ENCODE data around the gene HLCS. TPM values are rescaled to one million over a fixed set of nuclear protein-coding genes. Genes with fewer than 3 reads are reported as not detected.

Gene HLCS
- total and polyA plus RNA-seq, 2 of the 4 experiments (the other 2 are of a cell fraction) = 10.6 to 21.0 TPM

DNA sequence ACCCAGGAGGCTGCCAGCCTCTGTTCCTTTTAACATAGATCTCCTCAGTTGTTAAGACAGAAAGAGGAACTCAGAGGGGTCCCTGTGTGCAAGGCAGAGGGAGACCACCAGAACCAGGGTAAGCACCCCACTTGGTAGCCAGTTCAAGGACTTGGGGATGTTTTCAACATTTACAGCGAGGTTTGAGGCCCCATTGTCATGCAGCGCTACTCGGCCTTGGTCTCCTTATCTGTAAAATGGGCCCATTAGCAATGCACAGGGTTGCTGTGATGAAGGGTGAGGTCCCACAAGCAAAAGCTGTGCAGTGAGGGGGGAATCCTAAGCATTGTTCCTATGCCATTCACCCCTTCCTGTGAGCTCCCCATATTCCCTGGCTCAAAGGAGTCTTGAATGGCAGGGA, 263.3 kb downstream of the HLCS start:
- no peak overlapping the region for H3K4me3 ChIP-seq (ENCODE audit: insufficient read depth, low read depth, low read length)
- peak overlapping the region; percentile 71 for H3K4ac ChIP-seq (ENCODE audit: low read depth, low read length)
- no peaks in the 10 kb centered on the region for H3K9me3 ChIP-seq (ENCODE audit: control insufficient read depth, insufficient read depth, low read length)
- peak overlapping the region; percentile 65 for H3K14ac ChIP-seq (replicated peaks; ENCODE audit: low read depth, low read length)
- no peaks in the 10 kb centered on the region; the same call in 1 of the 2 replicates for H3K9me1 ChIP-seq (ENCODE audit: insufficient read depth, low read length)
- H2AFZ ChIP-seq (replicated peaks; ENCODE audit: low read length, poor library complexity) = no peak overlapping the region
- H2AK9ac ChIP-seq (replicated peaks; ENCODE audit: low read depth, low read length, poor library complexity) = no peak overlapping the region
- H4K5ac ChIP-seq (ENCODE audit: low read depth, low read length) = no peak overlapping the region
- WGBS, 2 experiments (ENCODE audit: extremely low coverage in 2 of 2, insufficient read length in 1 of 2) = no CpG with 5 or more reads among the region's 3 CpGs
- no peaks in the 10 kb centered on the region; the same call in 1 of the 2 replicates for H3K4me1 ChIP-seq (ENCODE audit: control insufficient read depth, insufficient read depth, low read length)
- H3K9ac ChIP-seq (ENCODE audit: low read depth, low read length) = peak overlapping the region; percentile 40; the same call in 1 of the 2 replicates
- H3K27ac ChIP-seq (ENCODE audit: insufficient read depth, low read length) = peak overlapping the region; percentile 19; the same call in 1 of the 2 replicates
- ATAC-seq (ENCODE audit: low read depth) = no peak
- DNase-seq = no peak
- no peak overlapping the region; the same call in 1 of the 2 replicates for H3K4me2 ChIP-seq (ENCODE audit: low read depth, low read length)
- H4K91ac ChIP-seq (ENCODE audit: insufficient read depth, low read depth, low read length) = no peak overlapping the region; the same call in 1 of the 2 replicates
- H2BK120ac ChIP-seq (ENCODE audit: low read depth, low read length) = peak overlapping the region; percentile 57
- H2BK15ac ChIP-seq (ENCODE audit: low read depth, low read length) = no peak overlapping the region
- H2AK5ac ChIP-seq (ENCODE audit: low read depth, low read length) = peak overlapping the region; percentile 27; the same call in 1 of the 2 replicates
- TF ChIP-seq, protein P1, sequence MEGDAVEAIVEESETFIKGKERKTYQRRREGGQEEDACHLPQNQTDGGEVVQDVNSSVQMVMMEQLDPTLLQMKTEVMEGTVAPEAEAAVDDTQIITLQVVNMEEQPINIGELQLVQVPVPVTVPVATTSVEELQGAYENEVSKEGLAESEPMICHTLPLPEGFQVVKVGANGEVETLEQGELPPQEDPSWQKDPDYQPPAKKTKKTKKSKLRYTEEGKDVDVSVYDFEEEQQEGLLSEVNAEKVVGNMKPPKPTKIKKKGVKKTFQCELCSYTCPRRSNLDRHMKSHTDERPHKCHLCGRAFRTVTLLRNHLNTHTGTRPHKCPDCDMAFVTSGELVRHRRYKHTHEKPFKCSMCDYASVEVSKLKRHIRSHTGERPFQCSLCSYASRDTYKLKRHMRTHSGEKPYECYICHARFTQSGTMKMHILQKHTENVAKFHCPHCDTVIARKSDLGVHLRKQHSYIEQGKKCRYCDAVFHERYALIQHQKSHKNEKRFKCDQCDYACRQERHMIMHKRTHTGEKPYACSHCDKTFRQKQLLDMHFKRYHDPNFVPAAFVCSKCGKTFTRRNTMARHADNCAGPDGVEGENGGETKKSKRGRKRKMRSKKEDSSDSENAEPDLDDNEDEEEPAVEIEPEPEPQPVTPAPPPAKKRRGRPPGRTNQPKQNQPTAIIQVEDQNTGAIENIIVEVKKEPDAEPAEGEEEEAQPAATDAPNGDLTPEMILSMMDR (conservative IDR thresholded peaks at IDR 0.05; ENCODE audit: low read depth, low read length) = no peak
- TF ChIP-seq MAFK (IDR thresholded peaks at IDR 0.05; ENCODE audit: low read depth, low read length) (no peak), FOS (IDR thresholded peaks at IDR 0.05; ENCODE audit: low read depth, low read length) (no peak), RCOR1 (IDR thresholded peaks at IDR 0.05; ENCODE audit: insufficient replicate concordance, low read length) (no peak), MXI1 (IDR thresholded peaks at IDR 0.05; ENCODE audit: borderline replicate concordance, low read depth, low read length) (no peak), POLR2A (IDR thresholded peaks at IDR 0.05; ENCODE audit: low read depth, low read length) (no peak), MAZ (IDR thresholded peaks at IDR 0.05; ENCODE audit: borderline replicate concordance, low read depth, low read length) (no peak)
- TF ChIP-seq, protein P2, sequence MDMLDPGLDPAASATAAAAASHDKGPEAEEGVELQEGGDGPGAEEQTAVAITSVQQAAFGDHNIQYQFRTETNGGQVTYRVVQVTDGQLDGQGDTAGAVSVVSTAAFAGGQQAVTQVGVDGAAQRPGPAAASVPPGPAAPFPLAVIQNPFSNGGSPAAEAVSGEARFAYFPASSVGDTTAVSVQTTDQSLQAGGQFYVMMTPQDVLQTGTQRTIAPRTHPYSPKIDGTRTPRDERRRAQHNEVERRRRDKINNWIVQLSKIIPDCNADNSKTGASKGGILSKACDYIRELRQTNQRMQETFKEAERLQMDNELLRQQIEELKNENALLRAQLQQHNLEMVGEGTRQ (IDR thresholded peaks at IDR 0.05; ENCODE audit: low read depth, low read length) = no peak
- TF ChIP-seq, protein P3, sequence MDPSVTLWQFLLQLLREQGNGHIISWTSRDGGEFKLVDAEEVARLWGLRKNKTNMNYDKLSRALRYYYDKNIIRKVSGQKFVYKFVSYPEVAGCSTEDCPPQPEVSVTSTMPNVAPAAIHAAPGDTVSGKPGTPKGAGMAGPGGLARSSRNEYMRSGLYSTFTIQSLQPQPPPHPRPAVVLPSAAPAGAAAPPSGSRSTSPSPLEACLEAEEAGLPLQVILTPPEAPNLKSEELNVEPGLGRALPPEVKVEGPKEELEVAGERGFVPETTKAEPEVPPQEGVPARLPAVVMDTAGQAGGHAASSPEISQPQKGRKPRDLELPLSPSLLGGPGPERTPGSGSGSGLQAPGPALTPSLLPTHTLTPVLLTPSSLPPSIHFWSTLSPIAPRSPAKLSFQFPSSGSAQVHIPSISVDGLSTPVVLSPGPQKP (IDR thresholded peaks at IDR 0.05; ENCODE audit: borderline replicate concordance, low read depth, low read length) = no peak
- ChIA-PET CTCF (no interaction called here), POLR2A (ENCODE audit: unreplicated experiment) (interaction anchor here (0.8 kb wide), 1 partner anchor 50 kb away, joined by 3 read pairs; no protein-coding TSS in a partner anchor)
- H3K79me1 ChIP-seq (ENCODE audit: low read depth in 1 of 2, low read length in 2 of 2) = no peaks in the 10 kb centered on the region
- intact Hi-C loops (cut with micrococcal nuclease) = loop anchor here (5.0 kb wide), 1 partner anchor 214 kb away; no protein-coding TSS in a partner anchor
- H2BK20ac ChIP-seq (ENCODE audit: low read depth, low read length) = peak overlapping the region; percentile 34; the same call in 1 of the 2 replicates
- no peak overlapping the region for H3K18ac ChIP-seq (ENCODE audit: low read depth, low read length)
- dilution Hi-C loops (cut with HindIII; ENCODE audit: low sequenced_read_pairs, unreplicated experiment) = no loop called here
- H3K36me3 ChIP-seq (ENCODE audit: control insufficient read depth, insufficient read depth, low read length) = no peaks in the 10 kb centered on the region
- peak overlapping the region; percentile 52 for H3K23ac ChIP-seq (ENCODE audit: low read depth, low read length)
- H3K27me3 ChIP-seq (ENCODE audit: control insufficient read depth, insufficient read depth, low read length) = peaks cover 94% of the 10 kb centered on the region
- peak overlapping the region; percentile 76 for H2BK5ac ChIP-seq (ENCODE audit: low read depth, low read length, poor library complexity, severe bottlenecking)
- no peak overlapping the region for H3K56ac ChIP-seq (ENCODE audit: extremely low read depth, insufficient read depth, low read length)
- in situ Hi-C loops (cut with MboI; ENCODE audit: low sequenced_read_pairs) = no loop called here
- H4K20me1 ChIP-seq (ENCODE audit: insufficient read depth, low read length) = peaks cover 27% of the 10 kb centered on the region
- BruUV-seq (replicated peaks) = no TSS peak
- H4K8ac ChIP-seq (ENCODE audit: low read depth in 2 of 2, low read length in 2 of 2) = peak overlapping the region in 1 of 2 experiments; percentile 58; a peak in 2 of 4 replicates

Data from IMR-90 (cell line).